ENCODE measurements around the gene TMEM233. TPM values are rescaled to one million over a fixed set of nuclear protein-coding genes. Genes with fewer than 3 reads are reported as not detected.

TMEM233 gene
- total and polyA plus RNA-seq, 9 of the 15 experiments (the other 6 are each of a cell fraction or from before 2014, with no cell fraction given), result 0.04 to 0.17 (median 0.07) TPM; not detected in 2

DNA sequence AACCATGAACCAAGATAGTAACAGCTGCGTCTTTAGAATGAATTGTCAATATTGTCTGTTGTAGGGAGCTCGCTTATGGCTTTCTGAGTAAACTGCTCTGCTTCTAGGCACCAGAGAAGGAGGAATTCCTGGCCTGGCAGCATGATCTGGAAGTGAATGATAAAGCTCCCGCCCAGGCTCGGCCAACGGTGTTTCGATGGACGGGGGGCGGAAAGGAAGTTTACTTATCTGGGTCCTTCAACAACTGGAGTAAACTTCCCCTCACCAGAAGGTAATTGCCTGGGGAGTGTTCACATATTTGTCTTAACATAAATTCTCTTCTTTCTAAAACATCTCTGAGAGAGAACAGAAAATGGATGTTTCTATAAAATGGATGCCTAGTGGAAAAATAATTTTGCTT lies 78.6 kb downstream of the TMEM233 start (continued):
- TF ChIP-seq, protein P1, sequence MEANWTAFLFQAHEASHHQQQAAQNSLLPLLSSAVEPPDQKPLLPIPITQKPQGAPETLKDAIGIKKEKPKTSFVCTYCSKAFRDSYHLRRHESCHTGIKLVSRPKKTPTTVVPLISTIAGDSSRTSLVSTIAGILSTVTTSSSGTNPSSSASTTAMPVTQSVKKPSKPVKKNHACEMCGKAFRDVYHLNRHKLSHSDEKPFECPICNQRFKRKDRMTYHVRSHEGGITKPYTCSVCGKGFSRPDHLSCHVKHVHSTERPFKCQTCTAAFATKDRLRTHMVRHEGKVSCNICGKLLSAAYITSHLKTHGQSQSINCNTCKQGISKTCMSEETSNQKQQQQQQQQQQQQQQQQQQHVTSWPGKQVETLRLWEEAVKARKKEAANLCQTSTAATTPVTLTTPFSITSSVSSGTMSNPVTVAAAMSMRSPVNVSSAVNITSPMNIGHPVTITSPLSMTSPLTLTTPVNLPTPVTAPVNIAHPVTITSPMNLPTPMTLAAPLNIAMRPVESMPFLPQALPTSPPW (CRISPR knock-in tag; IDR thresholded peaks at IDR 0.05), result 0 out of 2 replicates have a peak, but pooled peaks have one; percentile 16
- TF ChIP-seq, protein P2, sequence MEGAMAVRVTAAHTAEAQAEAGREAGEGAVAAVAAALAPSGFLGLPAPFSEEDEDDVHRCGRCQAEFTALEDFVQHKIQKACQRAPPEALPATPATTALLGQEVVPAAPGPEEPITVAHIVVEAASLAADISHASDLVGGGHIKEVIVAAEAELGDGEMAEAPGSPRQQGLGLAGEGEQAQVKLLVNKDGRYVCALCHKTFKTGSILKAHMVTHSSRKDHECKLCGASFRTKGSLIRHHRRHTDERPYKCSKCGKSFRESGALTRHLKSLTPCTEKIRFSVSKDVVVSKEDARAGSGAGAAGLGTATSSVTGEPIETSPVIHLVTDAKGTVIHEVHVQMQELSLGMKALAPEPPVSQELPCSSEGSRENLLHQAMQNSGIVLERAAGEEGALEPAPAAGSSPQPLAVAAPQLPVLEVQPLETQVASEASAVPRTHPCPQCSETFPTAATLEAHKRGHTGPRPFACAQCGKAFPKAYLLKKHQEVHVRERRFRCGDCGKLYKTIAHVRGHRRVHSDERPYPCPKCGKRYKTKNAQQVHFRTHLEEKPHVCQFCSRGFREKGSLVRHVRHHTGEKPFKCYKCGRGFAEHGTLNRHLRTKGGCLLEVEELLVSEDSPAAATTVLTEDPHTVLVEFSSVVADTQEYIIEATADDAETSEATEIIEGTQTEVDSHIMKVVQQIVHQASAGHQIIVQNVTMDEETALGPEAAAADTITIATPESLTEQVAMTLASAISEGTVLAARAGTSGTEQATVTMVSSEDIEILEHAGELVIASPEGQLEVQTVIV (CRISPR knock-in tag; IDR thresholded peaks at IDR 0.05; ENCODE audit: borderline replicate concordance), result no peak
- TF ChIP-seq ZBED1 (IDR thresholded peaks at IDR 0.05) (no peak), MXI1 (IDR thresholded peaks at IDR 0.05; ENCODE audit: low read depth, low read length) (no peak), MYC (IDR thresholded peaks at IDR 0.05; ENCODE audit: low read depth, low read length) (peak; percentile 22; the same call in 1 of the 2 replicates), MYC (CRISPR knock-in tag; IDR thresholded peaks at IDR 0.05; ENCODE audit: borderline replicate concordance, low read depth) (no peak), FOS (IDR thresholded peaks at IDR 0.05; ENCODE audit: extremely low read depth, insufficient read length) (no peak), ZNF24 (IDR thresholded peaks at IDR 0.05) (no peak), ZSCAN29 (IDR thresholded peaks at IDR 0.05) (no peak), SRSF3 (IDR thresholded peaks at IDR 0.05; ENCODE audit: insufficient read depth, low read length) (no peak), HMG20B (CRISPR knock-in tag; IDR thresholded peaks at IDR 0.05) (no peak)
- TF ChIP-seq, protein P3, sequence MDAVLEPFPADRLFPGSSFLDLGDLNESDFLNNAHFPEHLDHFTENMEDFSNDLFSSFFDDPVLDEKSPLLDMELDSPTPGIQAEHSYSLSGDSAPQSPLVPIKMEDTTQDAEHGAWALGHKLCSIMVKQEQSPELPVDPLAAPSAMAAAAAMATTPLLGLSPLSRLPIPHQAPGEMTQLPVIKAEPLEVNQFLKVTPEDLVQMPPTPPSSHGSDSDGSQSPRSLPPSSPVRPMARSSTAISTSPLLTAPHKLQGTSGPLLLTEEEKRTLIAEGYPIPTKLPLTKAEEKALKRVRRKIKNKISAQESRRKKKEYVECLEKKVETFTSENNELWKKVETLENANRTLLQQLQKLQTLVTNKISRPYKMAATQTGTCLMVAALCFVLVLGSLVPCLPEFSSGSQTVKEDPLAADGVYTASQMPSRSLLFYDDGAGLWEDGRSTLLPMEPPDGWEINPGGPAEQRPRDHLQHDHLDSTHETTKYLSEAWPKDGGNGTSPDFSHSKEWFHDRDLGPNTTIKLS (IDR thresholded peaks at IDR 0.05; ENCODE audit: borderline replicate concordance, low read depth), result no peak
- TF ChIP-seq, protein P4, sequence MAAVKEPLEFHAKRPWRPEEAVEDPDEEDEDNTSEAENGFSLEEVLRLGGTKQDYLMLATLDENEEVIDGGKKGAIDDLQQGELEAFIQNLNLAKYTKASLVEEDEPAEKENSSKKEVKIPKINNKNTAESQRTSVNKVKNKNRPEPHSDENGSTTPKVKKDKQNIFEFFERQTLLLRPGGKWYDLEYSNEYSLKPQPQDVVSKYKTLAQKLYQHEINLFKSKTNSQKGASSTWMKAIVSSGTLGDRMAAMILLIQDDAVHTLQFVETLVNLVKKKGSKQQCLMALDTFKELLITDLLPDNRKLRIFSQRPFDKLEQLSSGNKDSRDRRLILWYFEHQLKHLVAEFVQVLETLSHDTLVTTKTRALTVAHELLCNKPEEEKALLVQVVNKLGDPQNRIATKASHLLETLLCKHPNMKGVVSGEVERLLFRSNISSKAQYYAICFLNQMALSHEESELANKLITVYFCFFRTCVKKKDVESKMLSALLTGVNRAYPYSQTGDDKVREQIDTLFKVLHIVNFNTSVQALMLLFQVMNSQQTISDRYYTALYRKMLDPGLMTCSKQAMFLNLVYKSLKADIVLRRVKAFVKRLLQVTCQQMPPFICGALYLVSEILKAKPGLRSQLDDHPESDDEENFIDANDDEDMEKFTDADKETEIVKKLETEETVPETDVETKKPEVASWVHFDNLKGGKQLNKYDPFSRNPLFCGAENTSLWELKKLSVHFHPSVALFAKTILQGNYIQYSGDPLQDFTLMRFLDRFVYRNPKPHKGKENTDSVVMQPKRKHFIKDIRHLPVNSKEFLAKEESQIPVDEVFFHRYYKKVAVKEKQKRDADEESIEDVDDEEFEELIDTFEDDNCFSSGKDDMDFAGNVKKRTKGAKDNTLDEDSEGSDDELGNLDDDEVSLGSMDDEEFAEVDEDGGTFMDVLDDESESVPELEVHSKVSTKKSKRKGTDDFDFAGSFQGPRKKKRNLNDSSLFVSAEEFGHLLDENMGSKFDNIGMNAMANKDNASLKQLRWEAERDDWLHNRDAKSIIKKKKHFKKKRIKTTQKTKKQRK (IDR thresholded peaks at IDR 0.05; ENCODE audit: borderline replicate concordance, low read depth, low read length), result no peak
- TF ChIP-seq, protein P5, sequence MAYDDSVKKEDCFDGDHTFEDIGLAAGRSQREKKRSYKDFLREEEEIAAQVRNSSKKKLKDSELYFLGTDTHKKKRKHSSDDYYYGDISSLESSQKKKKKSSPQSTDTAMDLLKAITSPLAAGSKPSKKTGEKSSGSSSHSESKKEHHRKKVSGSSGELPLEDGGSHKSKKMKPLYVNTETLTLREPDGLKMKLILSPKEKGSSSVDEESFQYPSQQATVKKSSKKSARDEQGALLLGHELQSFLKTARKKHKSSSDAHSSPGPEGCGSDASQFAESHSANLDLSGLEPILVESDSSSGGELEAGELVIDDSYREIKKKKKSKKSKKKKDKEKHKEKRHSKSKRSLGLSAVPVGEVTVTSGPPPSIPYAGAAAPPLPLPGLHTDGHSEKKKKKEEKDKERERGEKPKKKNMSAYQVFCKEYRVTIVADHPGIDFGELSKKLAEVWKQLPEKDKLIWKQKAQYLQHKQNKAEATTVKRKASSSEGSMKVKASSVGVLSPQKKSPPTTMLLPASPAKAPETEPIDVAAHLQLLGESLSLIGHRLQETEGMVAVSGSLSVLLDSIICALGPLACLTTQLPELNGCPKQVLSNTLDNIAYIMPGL (CRISPR knock-in tag; IDR thresholded peaks at IDR 0.05), result no peak
- TF ChIP-seq, protein P6, sequence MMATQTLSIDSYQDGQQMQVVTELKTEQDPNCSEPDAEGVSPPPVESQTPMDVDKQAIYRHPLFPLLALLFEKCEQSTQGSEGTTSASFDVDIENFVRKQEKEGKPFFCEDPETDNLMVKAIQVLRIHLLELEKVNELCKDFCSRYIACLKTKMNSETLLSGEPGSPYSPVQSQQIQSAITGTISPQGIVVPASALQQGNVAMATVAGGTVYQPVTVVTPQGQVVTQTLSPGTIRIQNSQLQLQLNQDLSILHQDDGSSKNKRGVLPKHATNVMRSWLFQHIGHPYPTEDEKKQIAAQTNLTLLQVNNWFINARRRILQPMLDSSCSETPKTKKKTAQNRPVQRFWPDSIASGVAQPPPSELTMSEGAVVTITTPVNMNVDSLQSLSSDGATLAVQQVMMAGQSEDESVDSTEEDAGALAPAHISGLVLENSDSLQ (IDR thresholded peaks at IDR 0.05), result no peak

All from K562 (cell line).